ENCODE results near the gene TSHZ3.

DNA sequence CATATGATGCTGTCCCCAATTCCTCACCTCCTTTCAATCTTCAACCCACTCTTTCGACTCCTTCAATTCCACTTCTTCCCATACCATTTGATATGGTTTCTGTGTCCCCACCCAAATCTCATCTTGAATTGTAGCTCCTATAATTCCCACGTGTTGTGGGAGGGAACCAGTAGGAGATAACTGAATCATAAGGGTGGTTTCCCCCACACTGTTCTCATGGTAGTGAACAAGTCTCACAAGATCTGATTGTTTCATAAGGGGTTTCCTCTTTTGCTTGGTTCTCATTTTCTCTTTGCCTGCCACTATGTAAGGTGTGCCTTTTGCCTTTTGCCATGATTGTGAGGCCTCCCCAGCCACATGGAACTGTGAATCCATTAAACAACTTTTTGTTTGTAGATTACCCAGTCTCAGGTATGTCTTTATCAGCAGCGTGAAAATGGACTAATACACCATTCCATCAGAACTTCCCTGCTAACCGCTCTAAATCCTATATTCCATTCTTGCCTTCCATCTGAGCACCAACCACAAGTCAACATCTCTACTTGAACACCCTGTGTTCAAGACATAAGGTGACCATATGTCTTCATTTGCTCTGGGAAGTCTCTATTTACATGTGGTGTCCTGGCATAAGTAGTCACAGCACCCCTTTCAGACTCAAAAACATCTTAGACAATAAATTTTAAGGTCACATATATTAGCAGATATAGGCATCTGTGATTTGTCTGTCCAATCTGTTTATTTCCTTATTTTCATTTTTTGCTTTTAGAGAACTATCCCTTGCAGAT lies 122.9 kb downstream of the TSHZ3 start:
- no peak for TF ChIP-seq SIN3A (IDR thresholded peaks at IDR 0.05; ENCODE audit: borderline replicate concordance, insufficient read depth, low read length)
- no peak for TF ChIP-seq TAF1 (IDR thresholded peaks at IDR 0.05; ENCODE audit: borderline replicate concordance, insufficient read depth, low read length)

Measured in PFSK-1 (cell line).